DOHH2 (cell line): Measurements from ENCODE around the gene LRP1-AS.

Source experiments
- H3F3A ChIP-seq: fragments of 200-600 bp; sonication (generic), shearing (Covaris generic); 2 replicates; pipeline ENCODE4 v1.6.0; 2016; ENCODE audit warnings: antibody characterized with exemption, mild to moderate bottlenecking; ENCODE audit not compliant: control insufficient read depth, insufficient read depth
- H3K27ac ChIP-seq: fragments of 200-600 bp; sonication (generic); 2 replicates; pipeline ENCODE4 v1.5.1; 2014; ENCODE audit warnings: low read depth, mild to moderate bottlenecking, low read length, moderate library complexity
- H3K27me3 ChIP-seq: fragments of 200-600 bp; sonication (generic); 2 replicates; pipeline ENCODE4 v1.6.1; 2014; ENCODE audit warnings: mild to moderate bottlenecking, low read length, mixed read lengths; ENCODE audit not compliant: control insufficient read depth
- H3K36me3 ChIP-seq: fragments of 200-600 bp; sonication (generic); 2 replicates; pipeline ENCODE4 v1.6.1; 2014; ENCODE audit warnings: mild to moderate bottlenecking, low read length, moderate library complexity, mixed read lengths; ENCODE audit not compliant: control insufficient read depth
- H3K4me1 ChIP-seq: fragments of 200-600 bp; sonication (generic); 2 replicates; pipeline ENCODE4 v1.6.1; 2014; ENCODE audit warnings: mild to moderate bottlenecking, low read length, mixed read lengths; ENCODE audit not compliant: control insufficient read depth
- H3K4me2 ChIP-seq: fragments of 200-600 bp; sonication (generic); 2 replicates; pipeline ENCODE4 v1.6.0; 2014; ENCODE audit warnings: mild to moderate bottlenecking, low read length, moderate library complexity
- H3K4me3 ChIP-seq: fragments of 200-600 bp; sonication (generic); 2 replicates; pipeline ENCODE4 v1.5.1; 2014; ENCODE audit warnings: mild to moderate bottlenecking, low read length, mixed read lengths
- H3K79me2 ChIP-seq: fragments of 200-600 bp; sonication (generic); 2 replicates; pipeline ENCODE4 v1.6.1; 2014; ENCODE audit warnings: mild to moderate bottlenecking, low read length, mixed read lengths; ENCODE audit not compliant: control insufficient read depth
- H3K9me2 ChIP-seq: fragments of 200-600 bp; sonication (generic); replicated peaks from 2 replicates; pipeline ENCODE4 v1.6.1; 2014; ENCODE audit warnings: mild to moderate bottlenecking, low read length, mixed read lengths; ENCODE audit not compliant: control insufficient read depth
- H3K9me3 ChIP-seq: fragments of 200-600 bp; sonication (generic); 2 replicates; pipeline ENCODE4 v1.6.1; 2014; ENCODE audit warnings: antibody characterized with exemption, low read length, mixed read lengths; ENCODE audit not compliant: control insufficient read depth, insufficient read depth
- H4K20me1 ChIP-seq: fragments of 200-600 bp; sonication (generic); 2 replicates; pipeline ENCODE4 v1.6.0; 2014; ENCODE audit warnings: low read depth, mild to moderate bottlenecking, antibody characterized with exemption, low read length, moderate library complexity; ENCODE audit not compliant: control insufficient read depth, insufficient read depth
- CTCF ChIP-seq: fragments of 200-600 bp; sonication (generic); IDR thresholded peaks from one replicate; pipeline ENCODE4 v1.5.1; 2014; ENCODE audit warnings: antibody characterized with exemption, mild to moderate bottlenecking, low read depth, low read length; ENCODE audit not compliant: poor library complexity, severe bottlenecking
- EZH2phosphoT487 ChIP-seq: fragments of 200-600 bp; sonication (generic); IDR thresholded peaks from 2 replicates; pipeline ENCODE4 v1.6.1; 2017; ENCODE audit warnings: borderline replicate concordance, mild to moderate bottlenecking, antibody characterized with exemption, low read length, moderate library complexity, mixed read lengths

The LRP1-AS gene

GRCh38 chr12:57134949-57135348 is 12.5 kb downstream of the LRP1-AS start:
- Histone ChIP-seq H4K20me1 (no peaks in the 10 kb centered on the region), H3K9me2 (no peaks in the 10 kb centered on the region), H3F3A (peaks cover 3% of the 10 kb centered on the region; the same call in 1 of the 2 replicates), H3K4me3 (no peak overlapping the region), H3K79me2 (no peaks in the 10 kb centered on the region), H3K4me2 (no peak overlapping the region), H3K4me1 (no peaks in the 10 kb centered on the region), H3K9me3 (no peaks in the 10 kb centered on the region), H3K27ac (no peak overlapping the region), H3K36me3 (no peaks in the 10 kb centered on the region), H3K27me3 (peaks cover 38% of the 10 kb centered on the region)
- TF ChIP-seq CTCF, result no peak
- no peak for TF ChIP-seq EZH2phosphoT487

- H3K36me3 ChIP-seq, result no peaks in the 10 kb centered on the region
- H3K4me1 ChIP-seq, result peaks cover under 1% of the 10 kb centered on the region; the same call in 1 of the 2 replicates
- no peaks in the 10 kb centered on the region for H3K9me3 ChIP-seq
- H3K79me2 ChIP-seq, result no peaks in the 10 kb centered on the region
- H3F3A ChIP-seq, result peaks cover 3% of the 10 kb centered on the region; the same call in 1 of the 2 replicates
- H3K27ac ChIP-seq, result no peak overlapping the region
- H4K20me1 ChIP-seq, result no peaks in the 10 kb centered on the region
- H3K27me3 ChIP-seq, result peaks cover 46% of the 10 kb centered on the region
- no peak overlapping the region for H3K4me3 ChIP-seq
- no peak for TF ChIP-seq EZH2phosphoT487
- TF ChIP-seq CTCF, result no peak
- H3K9me2 ChIP-seq, result no peaks in the 10 kb centered on the region
- H3K4me2 ChIP-seq, result no peak overlapping the region
Measured at GRCh38 chr12:57133916-57134315, 13.5 kb downstream of the LRP1-AS start.

- Histone ChIP-seq H3K9me2 (no peaks in the 10 kb centered on the region), H3K4me1 (peaks cover 5% of the 10 kb centered on the region; the same call in 1 of the 2 replicates), H3K4me3 (no peak overlapping the region), H3K27ac (no peak overlapping the region), H3K36me3 (no peaks in the 10 kb centered on the region), H3F3A (peaks cover 3% of the 10 kb centered on the region; the same call in 1 of the 2 replicates), H3K79me2 (no peaks in the 10 kb centered on the region), H3K27me3 (peaks cover 51% of the 10 kb centered on the region), H3K9me3 (no peaks in the 10 kb centered on the region), H3K4me2 (no peak overlapping the region), H4K20me1 (no peaks in the 10 kb centered on the region)
- no peak for TF ChIP-seq CTCF
- TF ChIP-seq EZH2phosphoT487, result no peak
Measured at GRCh38 chr12:57133013-57133569, 14.3 kb downstream of the LRP1-AS start.
